Measurements from ENCODE around the gene HSPA4. TPM values are rescaled to one million over a fixed set of nuclear protein-coding genes. Genes with fewer than 3 reads are reported as not detected.
A peak's percentile ranks its signal among the peaks of the same experiment; 100 is the strongest.

HSPA4 gene
- total RNA-seq, 1 experiment from 2014 or later: 70.6 TPM

GRCh38 chr5:133062276-133062675, 10.5 kb downstream of the HSPA4 start:
- POLR2A ChIA-PET (ENCODE audit: unreplicated experiment): no interaction called here
- Histone ChIP-seq H3K9me3 (ENCODE audit: low read length) (no peaks in the 10 kb centered on the region), H3K4me2 (ENCODE audit: low read length) (no peak overlapping the region), H3K27ac (ENCODE audit: low read length) (no peak overlapping the region), H2AFZ (ENCODE audit: low read length) (no peak overlapping the region), H3F3A (ENCODE audit: low read length, unreplicated experiment) (no peaks in the 10 kb centered on the region), H3K27me3 (ENCODE audit: low read length) (no peaks in the 10 kb centered on the region), H3K4me1 (ENCODE audit: insufficient read depth, low read length) (peaks cover 13% of the 10 kb centered on the region), H3K9ac (ENCODE audit: low read length) (no peak overlapping the region), H3K36me3 (ENCODE audit: low read depth, low read length) (peaks cover 18% of the 10 kb centered on the region), H3K4me3 (ENCODE audit: low read length) (no peak overlapping the region), H4K20me1 (ENCODE audit: low read length) (peaks cover 37% of the 10 kb centered on the region), H3K79me2 (ENCODE audit: low read length) (peaks cover 95% of the 10 kb centered on the region), H3K9me2 (replicated peaks; ENCODE audit: low read length) (no peaks in the 10 kb centered on the region)
- TF ChIP-seq, protein P1, sequence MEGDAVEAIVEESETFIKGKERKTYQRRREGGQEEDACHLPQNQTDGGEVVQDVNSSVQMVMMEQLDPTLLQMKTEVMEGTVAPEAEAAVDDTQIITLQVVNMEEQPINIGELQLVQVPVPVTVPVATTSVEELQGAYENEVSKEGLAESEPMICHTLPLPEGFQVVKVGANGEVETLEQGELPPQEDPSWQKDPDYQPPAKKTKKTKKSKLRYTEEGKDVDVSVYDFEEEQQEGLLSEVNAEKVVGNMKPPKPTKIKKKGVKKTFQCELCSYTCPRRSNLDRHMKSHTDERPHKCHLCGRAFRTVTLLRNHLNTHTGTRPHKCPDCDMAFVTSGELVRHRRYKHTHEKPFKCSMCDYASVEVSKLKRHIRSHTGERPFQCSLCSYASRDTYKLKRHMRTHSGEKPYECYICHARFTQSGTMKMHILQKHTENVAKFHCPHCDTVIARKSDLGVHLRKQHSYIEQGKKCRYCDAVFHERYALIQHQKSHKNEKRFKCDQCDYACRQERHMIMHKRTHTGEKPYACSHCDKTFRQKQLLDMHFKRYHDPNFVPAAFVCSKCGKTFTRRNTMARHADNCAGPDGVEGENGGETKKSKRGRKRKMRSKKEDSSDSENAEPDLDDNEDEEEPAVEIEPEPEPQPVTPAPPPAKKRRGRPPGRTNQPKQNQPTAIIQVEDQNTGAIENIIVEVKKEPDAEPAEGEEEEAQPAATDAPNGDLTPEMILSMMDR (conservative IDR thresholded peaks at IDR 0.05; ENCODE audit: low read depth, low read length): no peak
- TF ChIP-seq EZH2phosphoT487 (IDR thresholded peaks at IDR 0.05; ENCODE audit: borderline replicate concordance, low read length): no peak
- CTCF ChIA-PET: no interaction called here
- ATAC-seq (no peak), DNase-seq (no peak)
- intact Hi-C loops (cut with micrococcal nuclease): no loop called here
- BruUV-seq (replicated peaks): no TSS peak

- H3K27ac ChIP-seq (ENCODE audit: low read length): no peak overlapping the region
- H3K79me2 ChIP-seq (ENCODE audit: low read length): peaks cover 83% of the 10 kb centered on the region
- H3K9me3 ChIP-seq (ENCODE audit: low read length): no peaks in the 10 kb centered on the region
- no TSS peak for BruUV-seq (replicated peaks)
- no peaks in the 10 kb centered on the region for H3F3A ChIP-seq (ENCODE audit: low read length, unreplicated experiment)
- ATAC-seq (no peak), DNase-seq (peak; percentile 13)
- intact Hi-C loops (cut with micrococcal nuclease): no loop called here
- peaks cover 28% of the 10 kb centered on the region for H4K20me1 ChIP-seq (ENCODE audit: low read length)
- H3K36me3 ChIP-seq (ENCODE audit: low read depth, low read length): peaks cover 22% of the 10 kb centered on the region
- ChIA-PET POLR2A (ENCODE audit: unreplicated experiment) (no interaction called here), CTCF (no interaction called here)
- peaks cover 13% of the 10 kb centered on the region for H3K4me1 ChIP-seq (ENCODE audit: insufficient read depth, low read length)
- no peak for TF ChIP-seq EZH2phosphoT487 (IDR thresholded peaks at IDR 0.05; ENCODE audit: borderline replicate concordance, low read length)
- TF ChIP-seq EZH2 (IDR thresholded peaks at IDR 0.05; ENCODE audit: low read length, unreplicated experiment): no peak
- TF ChIP-seq, protein P1 (conservative IDR thresholded peaks at IDR 0.05; ENCODE audit: low read depth, low read length): no peak
- H2AFZ ChIP-seq (ENCODE audit: low read length): no peak overlapping the region
- H3K4me3 ChIP-seq (ENCODE audit: low read length): no peak overlapping the region
- H3K27me3 ChIP-seq (ENCODE audit: low read length): no peaks in the 10 kb centered on the region
- H3K4me2 ChIP-seq (ENCODE audit: low read length): no peak overlapping the region
- no peak overlapping the region for H3K9ac ChIP-seq (ENCODE audit: low read length)
- no peaks in the 10 kb centered on the region for H3K9me2 ChIP-seq (replicated peaks; ENCODE audit: low read length)
These were observed 12.2 kb downstream of the HSPA4 start for GRCh38 chr5:133063965-133064364.

DNA sequence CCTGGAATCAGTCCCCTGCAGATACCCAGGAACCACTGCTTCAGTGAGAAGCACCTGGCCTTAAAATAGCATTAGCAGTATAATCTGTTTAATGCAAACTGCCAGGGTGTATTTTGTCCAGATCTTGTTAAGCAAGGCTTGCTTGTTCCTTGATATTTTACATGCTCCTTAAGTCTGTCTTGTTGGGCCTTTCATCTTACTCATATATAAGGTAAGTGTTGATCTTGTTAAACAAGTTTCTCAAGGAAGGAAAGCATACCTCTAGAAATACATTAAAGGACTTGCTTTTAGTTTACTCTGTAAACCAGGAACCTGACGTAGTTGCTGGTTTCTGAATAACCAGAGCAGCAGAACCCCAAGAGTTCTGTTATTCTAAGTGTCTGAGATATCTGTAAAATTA, 13.7 kb downstream of the HSPA4 start:
- H4K20me1 ChIP-seq (ENCODE audit: low read length): 0 out of 2 replicates have a peak, but pooled peaks cover 19% of the 10 kb centered on the region
- no peaks in the 10 kb centered on the region for H3F3A ChIP-seq (ENCODE audit: low read length, unreplicated experiment)
- no peaks in the 10 kb centered on the region for H3K9me3 ChIP-seq (ENCODE audit: low read length)
- H3K4me3 ChIP-seq (ENCODE audit: low read length): no peak overlapping the region
- no peak overlapping the region; the same call in 1 of the 2 replicates for H3K27ac ChIP-seq (ENCODE audit: low read length)
- no peak overlapping the region for H3K4me2 ChIP-seq (ENCODE audit: low read length)
- H3K9ac ChIP-seq (ENCODE audit: low read length): no peak overlapping the region
- no peaks in the 10 kb centered on the region for H3K9me2 ChIP-seq (replicated peaks; ENCODE audit: low read length)
- peaks cover 25% of the 10 kb centered on the region for H3K36me3 ChIP-seq (ENCODE audit: low read depth, low read length)
- H3K4me1 ChIP-seq (ENCODE audit: insufficient read depth, low read length): peaks cover 13% of the 10 kb centered on the region
- TF ChIP-seq, protein P1 (conservative IDR thresholded peaks at IDR 0.05; ENCODE audit: low read depth, low read length): no peak
- TF ChIP-seq EZH2 (IDR thresholded peaks at IDR 0.05; ENCODE audit: low read length, unreplicated experiment) (no peak), EZH2phosphoT487 (IDR thresholded peaks at IDR 0.05; ENCODE audit: borderline replicate concordance, low read length) (no peak)
- CTCF ChIA-PET: no interaction called here
- ATAC-seq: peak; percentile 40
- POLR2A ChIA-PET (ENCODE audit: unreplicated experiment): no interaction called here
- no peaks in the 10 kb centered on the region for H3K27me3 ChIP-seq (ENCODE audit: low read length)
- H2AFZ ChIP-seq (ENCODE audit: low read length): no peak overlapping the region
- intact Hi-C loops (cut with micrococcal nuclease): no loop called here
- BruUV-seq (replicated peaks): no TSS peak
- peaks cover 69% of the 10 kb centered on the region for H3K79me2 ChIP-seq (ENCODE audit: low read length)
- DNase-seq: peak; percentile 42
